ENCODE results near the gene TMEM156.

DNA sequence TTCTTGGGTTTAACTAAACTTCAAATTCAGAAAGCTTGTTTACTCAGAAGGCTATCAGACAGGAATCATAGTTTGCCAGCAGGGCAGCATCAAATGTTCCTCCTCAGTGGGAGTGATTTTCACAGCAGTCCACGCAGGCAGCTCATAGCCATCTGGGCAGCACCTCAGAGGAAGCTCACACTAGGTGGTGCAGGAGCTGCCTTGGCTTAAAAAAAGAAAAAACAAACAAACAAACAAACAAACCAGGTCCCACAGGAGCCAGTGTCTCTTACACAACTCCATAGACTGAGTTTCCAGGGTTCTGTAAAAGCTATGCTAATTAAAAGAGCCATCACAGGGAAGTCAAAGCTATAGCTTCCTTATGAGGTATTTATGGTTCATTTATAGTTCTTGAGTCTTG lies 19.3 kb upstream of the TMEM156 start:
- TF ChIP-seq CTCF (IDR thresholded peaks at IDR 0.05): no peak
- TF ChIP-seq POLR2AphosphoS5 (IDR thresholded peaks at IDR 0.05): no peak
- no peak for TF ChIP-seq EP300 (IDR thresholded peaks at IDR 0.05)
- TF ChIP-seq POLR2A (IDR thresholded peaks at IDR 0.05): no peak
